ENCODE results near the gene COL7A1. TPM values are rescaled to one million over a fixed set of nuclear protein-coding genes. Genes with fewer than 3 reads are reported as not detected.

The COL7A1 gene
- total RNA-seq, 1 experiment from 2014 or later = 8.1 TPM

DNA sequence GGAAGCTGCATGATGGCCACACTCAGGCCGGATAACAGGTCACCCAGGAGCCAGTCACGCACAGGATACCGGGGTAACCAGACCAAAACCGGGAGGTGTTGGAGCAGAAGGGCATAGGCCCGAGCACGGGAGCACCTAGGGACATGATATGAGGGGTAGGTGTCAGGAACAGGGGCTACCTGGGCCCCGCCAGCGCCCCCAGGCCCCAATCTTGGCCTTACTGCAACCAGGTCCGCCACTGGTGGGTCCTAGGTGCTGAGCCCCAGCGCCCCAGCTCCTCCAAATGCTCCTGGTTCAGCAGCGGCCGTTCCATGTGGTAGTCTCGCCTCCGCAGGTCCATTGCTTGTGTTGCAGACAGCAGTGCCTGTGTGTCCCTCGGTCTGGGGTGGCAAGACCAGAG is 38.1 kb upstream of the COL7A1 start (continued):
- TF ChIP-seq EMX1 (CRISPR knock-in tag; IDR thresholded peaks at IDR 0.05) = no peak

GRCh38 chr3:48631516-48632448 is 36.7 kb upstream of the COL7A1 start:
- peaks cover 42% of the 10 kb centered on the region for H3K36me3 Mint-ChIP-seq
- DNase-seq (ENCODE audit: low spot score) (no peak), ATAC-seq (no peak)
- no peak overlapping the region for H3K27ac Mint-ChIP-seq
- TF ChIP-seq, protein P1, sequence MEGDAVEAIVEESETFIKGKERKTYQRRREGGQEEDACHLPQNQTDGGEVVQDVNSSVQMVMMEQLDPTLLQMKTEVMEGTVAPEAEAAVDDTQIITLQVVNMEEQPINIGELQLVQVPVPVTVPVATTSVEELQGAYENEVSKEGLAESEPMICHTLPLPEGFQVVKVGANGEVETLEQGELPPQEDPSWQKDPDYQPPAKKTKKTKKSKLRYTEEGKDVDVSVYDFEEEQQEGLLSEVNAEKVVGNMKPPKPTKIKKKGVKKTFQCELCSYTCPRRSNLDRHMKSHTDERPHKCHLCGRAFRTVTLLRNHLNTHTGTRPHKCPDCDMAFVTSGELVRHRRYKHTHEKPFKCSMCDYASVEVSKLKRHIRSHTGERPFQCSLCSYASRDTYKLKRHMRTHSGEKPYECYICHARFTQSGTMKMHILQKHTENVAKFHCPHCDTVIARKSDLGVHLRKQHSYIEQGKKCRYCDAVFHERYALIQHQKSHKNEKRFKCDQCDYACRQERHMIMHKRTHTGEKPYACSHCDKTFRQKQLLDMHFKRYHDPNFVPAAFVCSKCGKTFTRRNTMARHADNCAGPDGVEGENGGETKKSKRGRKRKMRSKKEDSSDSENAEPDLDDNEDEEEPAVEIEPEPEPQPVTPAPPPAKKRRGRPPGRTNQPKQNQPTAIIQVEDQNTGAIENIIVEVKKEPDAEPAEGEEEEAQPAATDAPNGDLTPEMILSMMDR (IDR thresholded peaks at IDR 0.05) = no peak
- TF ChIP-seq E2F4 (CRISPR knock-in tag; IDR thresholded peaks at IDR 0.05; ENCODE audit: borderline replicate concordance, low read depth) (no peak), FOXP1 (CRISPR knock-in tag; IDR thresholded peaks at IDR 0.05; ENCODE audit: borderline replicate concordance) (no peak), NFATC4 (CRISPR knock-in tag; IDR thresholded peaks at IDR 0.05) (no peak), AR (CRISPR knock-in tag; IDR thresholded peaks at IDR 0.05) (no peak), SOX15 (CRISPR knock-in tag; IDR thresholded peaks at IDR 0.05) (no peak), STAT6 (CRISPR knock-in tag; conservative IDR thresholded peaks at IDR 0.05; ENCODE audit: low read depth) (no peak), NR2C2 (CRISPR knock-in tag; IDR thresholded peaks at IDR 0.05) (no peak)
- H3K4me3 Mint-ChIP-seq = no peak overlapping the region
- H3K4me1 Mint-ChIP-seq = peaks cover 18% of the 10 kb centered on the region
- no peaks in the 10 kb centered on the region for H3K27me3 Mint-ChIP-seq (ENCODE audit: low read depth)
- ChIA-PET POLR2A (no interaction called here), CTCF (no interaction called here)
- no peaks in the 10 kb centered on the region for H3K9me3 Mint-ChIP-seq

DNA sequence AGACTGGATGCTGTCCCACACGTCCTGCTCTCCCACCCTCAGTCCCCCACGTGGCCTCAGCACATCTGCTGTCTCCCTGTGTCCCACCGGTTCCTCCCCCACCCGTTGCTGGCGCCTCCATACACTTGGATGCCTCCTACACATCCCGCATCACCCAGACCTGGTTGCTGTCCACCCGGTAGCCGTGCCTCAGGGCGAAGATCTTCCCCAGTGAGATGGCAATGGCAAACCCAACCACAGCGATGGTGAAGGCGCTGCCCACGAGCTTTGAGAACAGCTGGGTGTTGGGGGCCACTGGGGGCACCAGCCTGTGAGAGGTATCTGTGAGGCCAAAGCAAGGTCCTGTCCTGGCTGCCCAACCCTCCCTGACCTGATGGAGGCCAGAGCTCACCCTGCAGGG is 35.7 kb upstream of the COL7A1 start:
- TF ChIP-seq ZNF423 (CRISPR knock-in tag; IDR thresholded peaks at IDR 0.05) = no peak
- TF ChIP-seq FOXP4 (CRISPR knock-in tag; IDR thresholded peaks at IDR 0.05) = no peak
- no peak for TF ChIP-seq NFYB (CRISPR knock-in tag; conservative IDR thresholded peaks at IDR 0.05; ENCODE audit: low read depth)
- TF ChIP-seq JAZF1 (CRISPR knock-in tag; IDR thresholded peaks at IDR 0.05) = no peak
- TF ChIP-seq MLX (CRISPR knock-in tag; IDR thresholded peaks at IDR 0.05) = no peak
- no peak for TF ChIP-seq TCF7 (CRISPR knock-in tag; IDR thresholded peaks at IDR 0.05; ENCODE audit: low read depth)
- no peak for TF ChIP-seq RELA (CRISPR knock-in tag; IDR thresholded peaks at IDR 0.05; ENCODE audit: borderline replicate concordance)
- no peak overlapping the region for H3K4me3 Mint-ChIP-seq
- ChIA-PET CTCF (no interaction called here), POLR2A (no interaction called here)
- peaks cover 8% of the 10 kb centered on the region for H3K4me1 Mint-ChIP-seq
- ATAC-seq = no peak
- H3K27ac Mint-ChIP-seq = no peak overlapping the region
- H3K27me3 Mint-ChIP-seq (ENCODE audit: low read depth) = no peaks in the 10 kb centered on the region
- H3K9me3 Mint-ChIP-seq = no peaks in the 10 kb centered on the region
- peaks cover 48% of the 10 kb centered on the region for H3K36me3 Mint-ChIP-seq
- no peak for DNase-seq (ENCODE audit: low spot score)
